Stimulated activated CD8-positive, alpha-beta memory T cell treated with anti-CD3 and anti-CD28 coated beads, Interleukin-7, amount 100 ng/mL, for 1 hour (primary cell): Measurements from ENCODE around the gene TNFRSF1A.

ENCODE experiments used
- DNase-seq, 2 donors: peaks; one replicate each; pipeline ENCODE4 v3.0.0-alpha.2; 2020; ENCODE audit warnings: low read depth in 2 of 2

TNFRSF1A gene

GRCh38 chr12:6341417-6342139 is at the start of gene TNFRSF1A:
TSS of gene TNFRSF1A (minus strand) at chr12:6342076. CDS start at chr12:6341814, 262 bp downstream.
- no peak for DNase-seq

GRCh38 chr12:6391013-6391412 is 49.1 kb upstream of the TNFRSF1A start:
- no peak for DNase-seq

- DNase-seq, result no peak
Observed at GRCh38 chr12:6390084-6390799, 48.4 kb upstream of the TNFRSF1A start.

- DNase-seq, result no peak
Observed at GRCh38 chr12:6387541-6387940, 45.7 kb upstream of the TNFRSF1A start.

GRCh38 chr12:6386491-6386890 is 44.6 kb upstream of the TNFRSF1A start:
- DNase-seq, result no peak

GRCh38 chr12:6386038-6386437 is 44.2 kb upstream of the TNFRSF1A start:
- no peak for DNase-seq

- DNase-seq, result no peak
Observed at GRCh38 chr12:6384499-6385436, 42.9 kb upstream of the TNFRSF1A start.

GRCh38 chr12:6383572-6384498 is 42.0 kb upstream of the TNFRSF1A start, which contains the start of gene LTBR:
TSS of gene LTBR (plus strand) at chr12:6384162. CDS start at chr12:6384359, 197 bp downstream.
- no peak for DNase-seq

GRCh38 chr12:6382982-6383381 is 41.1 kb upstream of the TNFRSF1A start:
- DNase-seq, result no peak

GRCh38 chr12:6382371-6382770 is 40.5 kb upstream of the TNFRSF1A start:
- DNase-seq, result no peak

- DNase-seq, result no peak
Observed at GRCh38 chr12:6380141-6381121, 38.6 kb upstream of the TNFRSF1A start.

GRCh38 chr12:6378709-6379472 is 37.0 kb upstream of the TNFRSF1A start:
- DNase-seq, result no peak

GRCh38 chr12:6377667-6377994 is 35.8 kb upstream of the TNFRSF1A start:
- no peak for DNase-seq

GRCh38 chr12:6376870-6377666 is 35.2 kb upstream of the TNFRSF1A start:
- DNase-seq, result no peak

- no peak for DNase-seq
Observed at GRCh38 chr12:6376079-6376869, 34.4 kb upstream of the TNFRSF1A start.

- DNase-seq, result no peak
Observed at GRCh38 chr12:6375269-6376078, 33.6 kb upstream of the TNFRSF1A start, which contains the start of gene SCNN1A. TSS of gene SCNN1A (minus strand) at chr12:6375563. CDS start at chr12:6374783, 780 bp downstream.

GRCh38 chr12:6374786-6375160 is 32.9 kb upstream of the TNFRSF1A start:
- DNase-seq, result no peak
